Muscle of back (tissue), 11 donors: ENCODE data around the gene OR13J1. TPM values are rescaled to one million over a fixed set of nuclear protein-coding genes. Genes with fewer than 3 reads are reported as not detected.
A peak's percentile ranks its signal among the peaks of the same experiment; 100 is the strongest.

Source experiments
- DNase-seq, 3 donors: peaks; one replicate each; pipeline versions ENCODE4 v3.0.0 to v3.0.0-alpha.2; 2013
- polyA plus RNA-seq, 10 donors: library from polyadenylated mRNA; unstranded; fragments of 120-200 nt; gene quantifications; one replicate each; pipeline ENCODE4 v1.2.1, GENCODE V29; 2013; ENCODE audit not compliant: insufficient read length in 10 of 10

OR13J1 gene
- polyA plus RNA-seq, 10 donors = 0.12 TPM; not detected in 9

GRCh38 chr9:35859310-35859989 is 10.8 kb downstream of the OR13J1 start:
- DNase-seq = peak in 1 of 3 donors; percentile 27

- DNase-seq = no peak
These were observed 11.7 kb downstream of the OR13J1 start for GRCh38 chr9:35858458-35858857.

- no peak for DNase-seq
These were observed 13.3 kb downstream of the OR13J1 start for GRCh38 chr9:35856882-35857281.

- DNase-seq = no peak
These were observed 14.0 kb downstream of the OR13J1 start for GRCh38 chr9:35856206-35856605.

DNA sequence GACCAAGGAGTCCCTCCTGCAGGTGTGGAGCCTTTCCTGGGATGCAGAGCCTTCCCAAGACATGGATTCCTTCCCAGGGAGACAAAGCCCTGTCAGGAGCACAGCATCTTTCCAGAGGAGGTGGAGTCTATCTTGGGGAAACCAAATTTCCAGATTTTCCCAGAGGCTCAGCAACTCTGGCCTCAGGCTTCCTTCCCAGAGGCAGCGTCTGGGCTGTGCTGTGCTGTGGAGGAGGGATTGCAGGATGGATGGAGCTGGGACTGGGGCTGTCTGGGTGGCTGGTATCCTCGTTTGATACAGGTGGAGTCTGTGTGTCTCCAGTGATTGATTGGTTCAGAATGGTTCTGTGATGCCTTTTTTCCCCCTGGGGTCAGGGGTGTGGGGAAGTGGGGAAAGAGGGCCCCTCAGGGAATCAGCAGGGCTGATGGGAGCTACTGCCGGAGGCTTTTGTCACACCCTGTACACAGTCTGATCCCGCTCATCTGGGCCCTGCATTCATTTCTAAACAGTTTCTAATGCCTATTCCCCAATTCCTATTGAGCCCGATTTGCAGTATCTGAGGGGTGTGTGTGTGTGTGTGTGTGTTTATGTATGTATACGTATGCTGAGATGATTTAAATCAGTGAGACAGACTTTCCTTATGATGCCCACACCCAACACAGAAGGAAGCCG is 16.0 kb downstream of the OR13J1 start:
- DNase-seq = no peak

DNA sequence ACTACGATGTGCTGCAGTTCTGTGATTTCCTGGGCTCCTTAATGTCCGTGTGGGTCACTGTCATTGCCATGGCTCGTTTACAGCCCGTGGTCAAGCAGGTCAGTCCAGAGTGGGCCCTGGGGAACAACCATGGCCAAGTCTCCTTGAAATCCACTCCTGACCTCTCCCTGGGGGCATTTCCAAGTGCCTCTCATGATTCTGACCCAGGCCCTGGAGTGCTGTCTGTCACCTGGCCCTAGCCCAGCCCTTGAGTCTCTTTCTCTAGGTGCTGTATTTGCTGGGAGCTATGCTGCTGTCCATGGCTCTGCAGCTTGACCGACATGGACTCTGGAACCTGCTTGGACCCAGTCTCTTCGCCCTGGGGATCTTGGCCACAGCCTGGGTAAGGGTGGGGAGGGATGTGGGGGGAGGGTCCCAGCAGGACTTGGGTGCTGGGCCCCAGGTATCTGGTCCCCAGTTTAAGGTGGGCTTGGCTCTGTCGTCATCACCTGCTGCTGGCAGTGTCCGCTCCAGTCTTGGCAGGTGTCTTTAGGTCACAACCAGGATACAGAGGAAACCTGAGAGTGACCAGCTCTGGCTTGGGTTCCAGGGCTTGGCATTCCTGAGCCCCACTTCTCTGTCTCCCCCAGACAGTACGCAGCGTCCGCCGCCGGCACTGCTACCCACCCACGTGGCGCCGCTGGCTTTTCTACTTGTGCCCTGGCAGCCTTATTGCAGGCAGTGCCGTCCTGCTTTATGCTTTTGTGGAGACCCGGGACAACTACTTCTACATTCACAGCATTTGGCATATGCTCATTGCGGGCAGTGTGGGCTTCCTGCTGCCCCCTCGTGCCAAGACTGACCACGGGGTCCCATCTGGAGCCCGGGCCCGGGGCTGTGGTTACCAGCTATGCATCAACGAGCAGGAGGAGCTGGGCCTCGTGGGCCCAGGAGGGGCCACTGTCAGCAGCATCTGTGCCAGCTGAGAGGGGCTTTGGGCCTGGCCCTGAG is 17.0 kb downstream of the OR13J1 start:
- no peak for DNase-seq

DNA sequence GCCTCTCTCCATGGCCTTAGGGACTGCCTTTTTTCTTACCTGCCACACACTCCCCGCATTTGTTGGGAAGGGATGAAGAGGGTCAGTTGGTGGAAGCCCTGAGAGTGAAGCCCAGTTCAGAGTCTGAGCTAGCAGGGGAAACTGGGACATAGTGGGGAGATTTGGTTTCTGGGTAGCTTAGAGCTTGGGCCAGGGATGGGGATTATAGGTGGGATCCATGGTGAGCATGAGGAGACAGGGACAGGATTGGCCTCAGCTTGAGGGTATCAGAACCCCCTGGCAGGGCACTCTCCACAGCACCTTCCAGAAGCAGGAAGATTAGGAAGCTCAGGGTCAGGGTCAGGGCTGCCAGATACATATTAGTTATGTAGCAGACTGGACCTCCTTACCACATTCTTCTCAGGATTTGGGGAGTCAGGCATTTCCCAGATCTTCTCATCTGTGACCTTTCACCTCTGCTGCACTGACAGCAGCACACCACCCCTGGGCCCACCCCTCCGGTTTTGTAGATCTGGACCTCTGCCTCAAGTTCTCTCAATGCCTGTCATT is 17.9 kb downstream of the OR13J1 start:
- no peak for DNase-seq

- peak in 2 of 3 donors; percentile 36 to 72 for DNase-seq
These were observed 22.2 kb downstream of the OR13J1 start for GRCh38 chr9:35847792-35848572.

DNA sequence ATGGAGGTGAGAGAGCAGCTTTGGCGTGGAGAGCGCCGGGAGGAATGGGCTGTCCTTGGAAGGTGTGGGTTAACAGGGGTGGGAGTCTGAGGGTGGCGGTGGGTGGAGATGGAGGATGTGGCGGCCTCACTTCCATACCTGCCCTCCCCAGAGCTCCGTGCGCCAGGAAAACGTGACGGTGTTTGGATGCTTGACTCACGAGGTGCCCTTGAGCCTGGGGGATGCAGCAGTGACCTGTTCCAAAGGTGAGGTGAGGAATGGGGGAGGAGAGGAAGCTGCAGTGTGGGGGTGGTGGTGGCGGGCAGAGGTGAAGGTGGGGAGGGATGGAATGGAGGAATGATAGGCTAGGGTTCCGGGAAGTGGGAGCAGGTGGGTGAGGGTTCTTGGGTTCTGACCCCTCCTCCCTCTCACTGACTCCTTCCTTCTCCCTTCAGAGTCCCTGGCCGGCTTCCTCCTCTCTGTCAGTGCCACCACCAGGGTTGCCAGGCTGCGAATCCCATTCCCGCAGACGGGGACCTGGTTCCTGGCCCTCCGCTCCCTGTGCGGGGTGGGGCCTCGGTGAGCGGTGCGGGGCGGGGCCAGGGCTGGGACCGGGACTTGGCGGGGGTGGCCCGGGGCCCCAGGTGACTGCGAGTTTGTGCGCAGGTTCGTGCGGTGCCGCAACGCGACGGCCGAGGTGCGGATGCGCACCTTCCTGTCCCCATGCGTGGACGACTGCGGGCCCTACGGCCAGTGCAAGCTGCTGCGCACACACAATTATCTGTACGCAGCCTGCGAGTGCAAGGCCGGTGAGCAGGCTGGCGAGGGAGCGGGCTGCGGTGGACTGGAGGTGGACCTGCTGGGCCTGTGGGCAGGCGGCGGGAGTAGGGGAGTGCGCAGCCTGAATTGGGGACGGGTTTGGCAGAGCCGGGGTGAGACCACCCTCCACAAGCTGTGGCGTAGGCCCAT is 24.1 kb downstream of the OR13J1 start:
- DNase-seq = no peak

DNA sequence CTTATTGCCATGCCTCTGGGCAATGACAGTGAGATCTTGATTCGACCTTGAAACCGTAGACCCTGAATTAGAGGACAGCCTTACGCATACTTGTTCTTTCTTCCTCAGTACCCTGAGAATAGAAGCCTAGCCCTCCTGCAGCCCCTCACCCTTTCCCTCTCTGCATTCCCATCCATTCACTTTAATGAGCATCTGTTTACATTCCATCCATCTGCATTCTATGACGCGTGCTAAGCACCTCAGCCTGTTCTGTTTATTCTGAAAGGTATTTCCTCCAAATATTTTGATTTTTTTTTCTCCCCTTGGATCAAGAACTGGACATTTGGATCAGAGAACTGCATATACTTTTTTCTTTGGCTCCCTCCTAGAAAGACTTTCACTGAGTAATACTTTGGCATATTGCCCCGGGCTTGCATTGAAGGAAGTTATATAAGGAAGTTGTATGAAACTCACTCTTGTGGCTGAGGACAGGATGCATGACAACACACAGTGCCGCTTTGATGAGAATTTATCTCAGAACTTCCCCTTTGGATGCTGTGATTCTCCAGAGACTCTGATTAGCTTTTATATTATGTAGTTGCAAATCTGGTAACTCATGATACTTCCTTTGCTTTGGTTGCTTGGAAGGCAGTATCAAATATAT is 25.5 kb downstream of the OR13J1 start:
- peak; percentile 91 to 95 (median 92) for DNase-seq

- DNase-seq = no peak
These were observed 27.4 kb downstream of the OR13J1 start for GRCh38 chr9:35842795-35843194.

GRCh38 chr9:35842020-35842745 is 28.0 kb downstream of the OR13J1 start:
- DNase-seq = no peak

GRCh38 chr9:35841645-35841900 is 28.6 kb downstream of the OR13J1 start:
- DNase-seq = no peak

GRCh38 chr9:35840881-35841644 is 29.1 kb downstream of the OR13J1 start:
- DNase-seq = no peak

GRCh38 chr9:35839926-35840325 is 30.3 kb downstream of the OR13J1 start:
- DNase-seq = no peak

DNA sequence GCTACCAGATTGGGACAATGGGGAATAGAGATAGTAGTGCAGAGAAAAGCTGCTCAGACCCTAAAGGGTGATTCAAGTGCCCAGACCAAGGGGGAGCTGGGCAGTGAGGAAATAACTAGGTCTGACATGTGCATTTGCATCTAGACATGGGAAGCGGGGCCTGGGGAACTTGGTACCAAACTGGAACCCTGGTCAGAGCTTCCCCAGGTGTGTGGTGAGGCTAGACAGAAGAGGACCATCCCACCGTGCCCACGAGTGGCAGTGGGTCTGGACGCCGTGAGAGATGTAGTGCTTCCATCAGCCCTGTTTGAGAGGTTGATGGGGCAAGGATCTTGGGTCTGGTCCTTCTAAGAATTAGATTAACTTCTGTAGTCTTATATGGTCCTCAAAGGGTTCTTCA is 33.6 kb downstream of the OR13J1 start:
- DNase-seq = no peak

GRCh38 chr9:35835766-35836165 is 34.4 kb downstream of the OR13J1 start:
- no peak for DNase-seq

GRCh38 chr9:35835216-35835632 is 35.0 kb downstream of the OR13J1 start:
- DNase-seq = no peak
